HEK293 (cell line): ENCODE data around the gene ZNF329.

Experiments used
- ZNF19 ChIP-seq: fragments of 450-650 bp; formaldehyde crosslinking; IDR thresholded peaks from 2 replicates; pipeline ENCODE4; 2016; ENCODE audit warnings: missing biosample characterization, missing genetic modification characterization, low read depth
- ZNF223 ChIP-seq: fragments of 450-650 bp; formaldehyde crosslinking; IDR thresholded peaks from 2 replicates; pipeline ENCODE4 v1.5.1; 2016; ENCODE audit warnings: missing biosample characterization, missing genetic modification characterization
- ZNF341 ChIP-seq: fragments of 450-650 bp; formaldehyde crosslinking; IDR thresholded peaks from 2 replicates; pipeline ENCODE4; 2016; ENCODE audit warnings: low read depth, missing biosample characterization, missing genetic modification characterization
- ZNF768 ChIP-seq: fragments of 450-650 bp; formaldehyde crosslinking; IDR thresholded peaks from 2 replicates; pipeline ENCODE4 v1.5.1; 2018; ENCODE audit warnings: missing biosample characterization, mild to moderate bottlenecking, missing genetic modification characterization
- TF ChIP-seq, protein P1 (sequence below): fragments of 450-650 bp; formaldehyde crosslinking; IDR thresholded peaks from 2 replicates; pipeline ENCODE4 v1.5.1; 2016; ENCODE audit warnings: missing biosample characterization, missing genetic modification characterization

DNA sequence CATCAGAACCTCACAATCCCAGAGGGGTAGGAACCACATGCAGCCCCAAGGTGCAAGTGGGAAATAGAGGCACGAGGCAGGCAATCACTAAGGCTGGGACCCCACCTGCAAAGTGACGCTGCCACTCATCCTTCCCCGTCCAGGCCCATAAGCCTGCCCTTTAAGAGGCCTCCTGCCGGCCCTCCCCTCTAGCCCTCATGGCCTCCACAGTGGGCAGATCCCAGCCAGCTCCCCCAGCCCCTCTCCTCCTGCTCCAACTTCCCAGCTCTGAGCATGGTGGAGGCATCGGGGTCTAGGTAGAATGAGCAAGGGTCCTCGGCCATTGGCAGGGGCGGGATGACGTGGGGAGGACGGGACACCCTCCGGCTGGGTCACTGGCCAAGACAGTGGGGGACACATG lies 55.3 kb downstream of the ZNF329 start:
- TF ChIP-seq ZNF341 (tag by site-specific recombination) = no peak
- no peak for TF ChIP-seq ZNF223 (tag by site-specific recombination)
- TF ChIP-seq, protein P1, sequence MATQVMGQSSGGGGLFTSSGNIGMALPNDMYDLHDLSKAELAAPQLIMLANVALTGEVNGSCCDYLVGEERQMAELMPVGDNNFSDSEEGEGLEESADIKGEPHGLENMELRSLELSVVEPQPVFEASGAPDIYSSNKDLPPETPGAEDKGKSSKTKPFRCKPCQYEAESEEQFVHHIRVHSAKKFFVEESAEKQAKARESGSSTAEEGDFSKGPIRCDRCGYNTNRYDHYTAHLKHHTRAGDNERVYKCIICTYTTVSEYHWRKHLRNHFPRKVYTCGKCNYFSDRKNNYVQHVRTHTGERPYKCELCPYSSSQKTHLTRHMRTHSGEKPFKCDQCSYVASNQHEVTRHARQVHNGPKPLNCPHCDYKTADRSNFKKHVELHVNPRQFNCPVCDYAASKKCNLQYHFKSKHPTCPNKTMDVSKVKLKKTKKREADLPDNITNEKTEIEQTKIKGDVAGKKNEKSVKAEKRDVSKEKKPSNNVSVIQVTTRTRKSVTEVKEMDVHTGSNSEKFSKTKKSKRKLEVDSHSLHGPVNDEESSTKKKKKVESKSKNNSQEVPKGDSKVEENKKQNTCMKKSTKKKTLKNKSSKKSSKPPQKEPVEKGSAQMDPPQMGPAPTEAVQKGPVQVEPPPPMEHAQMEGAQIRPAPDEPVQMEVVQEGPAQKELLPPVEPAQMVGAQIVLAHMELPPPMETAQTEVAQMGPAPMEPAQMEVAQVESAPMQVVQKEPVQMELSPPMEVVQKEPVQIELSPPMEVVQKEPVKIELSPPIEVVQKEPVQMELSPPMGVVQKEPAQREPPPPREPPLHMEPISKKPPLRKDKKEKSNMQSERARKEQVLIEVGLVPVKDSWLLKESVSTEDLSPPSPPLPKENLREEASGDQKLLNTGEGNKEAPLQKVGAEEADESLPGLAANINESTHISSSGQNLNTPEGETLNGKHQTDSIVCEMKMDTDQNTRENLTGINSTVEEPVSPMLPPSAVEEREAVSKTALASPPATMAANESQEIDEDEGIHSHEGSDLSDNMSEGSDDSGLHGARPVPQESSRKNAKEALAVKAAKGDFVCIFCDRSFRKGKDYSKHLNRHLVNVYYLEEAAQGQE (tag by site-specific recombination) = no peak
- no peak for TF ChIP-seq ZNF768 (tag by site-specific recombination)
- no peak for TF ChIP-seq ZNF19 (tag by site-specific recombination)
